HL-60 (cell line): ENCODE results near the gene WSCD1.

ENCODE experiments used
- SPI1 ChIP-seq: IDR thresholded peaks from 2 replicates; pipeline ENCODE4 v1.6.1; 2012; ENCODE audit warnings: low read depth, mild to moderate bottlenecking, borderline replicate concordance
- TF ChIP-seq, protein P1 (sequence below): IDR thresholded peaks from one replicate; pipeline ENCODE4 v1.5.1; 2011; ENCODE audit warnings: low read length, control low read depth, inconsistent platforms; ENCODE audit not compliant: insufficient read depth

DNA sequence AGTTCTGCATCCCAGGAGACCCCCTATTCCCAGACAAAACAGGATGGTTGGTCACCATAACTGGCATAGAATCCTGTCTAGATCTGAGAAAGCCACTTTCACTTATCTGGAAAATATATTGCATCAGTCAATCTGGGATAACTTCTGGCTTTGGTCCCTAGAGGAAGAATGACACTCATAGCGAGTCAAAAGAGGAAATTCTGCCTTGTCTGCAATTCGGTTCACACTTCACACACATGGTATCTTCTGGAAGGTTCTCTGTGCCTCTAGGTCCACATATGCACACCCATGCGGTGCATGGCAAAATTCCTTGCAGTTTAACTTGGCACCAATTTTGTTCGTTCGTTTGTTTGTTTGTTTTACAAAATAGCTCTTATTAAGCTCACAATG, 49.2 kb upstream of the WSCD1 start:
- TF ChIP-seq, protein P1, sequence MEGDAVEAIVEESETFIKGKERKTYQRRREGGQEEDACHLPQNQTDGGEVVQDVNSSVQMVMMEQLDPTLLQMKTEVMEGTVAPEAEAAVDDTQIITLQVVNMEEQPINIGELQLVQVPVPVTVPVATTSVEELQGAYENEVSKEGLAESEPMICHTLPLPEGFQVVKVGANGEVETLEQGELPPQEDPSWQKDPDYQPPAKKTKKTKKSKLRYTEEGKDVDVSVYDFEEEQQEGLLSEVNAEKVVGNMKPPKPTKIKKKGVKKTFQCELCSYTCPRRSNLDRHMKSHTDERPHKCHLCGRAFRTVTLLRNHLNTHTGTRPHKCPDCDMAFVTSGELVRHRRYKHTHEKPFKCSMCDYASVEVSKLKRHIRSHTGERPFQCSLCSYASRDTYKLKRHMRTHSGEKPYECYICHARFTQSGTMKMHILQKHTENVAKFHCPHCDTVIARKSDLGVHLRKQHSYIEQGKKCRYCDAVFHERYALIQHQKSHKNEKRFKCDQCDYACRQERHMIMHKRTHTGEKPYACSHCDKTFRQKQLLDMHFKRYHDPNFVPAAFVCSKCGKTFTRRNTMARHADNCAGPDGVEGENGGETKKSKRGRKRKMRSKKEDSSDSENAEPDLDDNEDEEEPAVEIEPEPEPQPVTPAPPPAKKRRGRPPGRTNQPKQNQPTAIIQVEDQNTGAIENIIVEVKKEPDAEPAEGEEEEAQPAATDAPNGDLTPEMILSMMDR: no peak
- TF ChIP-seq SPI1: no peak
